GM19043 (cell line): ENCODE measurements around the gene KIAA0513.
A peak's percentile ranks its signal among the peaks of the same experiment; 100 is the strongest.
"Not testable (repeated sequence)": the region's sequence is repeated elsewhere in the genome, so short reads cannot be mapped to it uniquely, and the experiment has no call there.

Source experiments
- ATAC-seq: cut with Tn5 transposase; IDR thresholded peaks from one replicate; pipeline ENCODE4 v1.9.1; 2021; ENCODE audit warnings: low read depth; ENCODE audit not compliant: unreplicated experiment

The KIAA0513 gene

GRCh38 chr16:85046931-85047866, 19.6 kb downstream of the KIAA0513 start:
- no peak for ATAC-seq

GRCh38 chr16:85047867-85048455, 20.4 kb downstream of the KIAA0513 start:
- ATAC-seq: no peak

- no peak for ATAC-seq
Measured at GRCh38 chr16:85048921-85049562, 21.4 kb downstream of the KIAA0513 start.

- no peak for ATAC-seq
Measured at GRCh38 chr16:85049706-85050305, 22.2 kb downstream of the KIAA0513 start.

GRCh38 chr16:85051067-85051581, 23.5 kb downstream of the KIAA0513 start:
- no peak for ATAC-seq

- no peak for ATAC-seq
Measured at GRCh38 chr16:85051683-85052082, 24.1 kb downstream of the KIAA0513 start.

GRCh38 chr16:85052536-85052935, 24.9 kb downstream of the KIAA0513 start:
- no peak for ATAC-seq

GRCh38 chr16:85054321-85054720, 26.7 kb downstream of the KIAA0513 start:
- not testable (repeated sequence) for ATAC-seq

- ATAC-seq: no peak
Measured at GRCh38 chr16:85054948-85055492, 27.4 kb downstream of the KIAA0513 start.

GRCh38 chr16:85055493-85056210, 28.1 kb downstream of the KIAA0513 start:
- ATAC-seq: peak; percentile 81

GRCh38 chr16:85056211-85056748, 28.7 kb downstream of the KIAA0513 start:
- no peak for ATAC-seq

- no peak for ATAC-seq
Measured at GRCh38 chr16:85057212-85057889, 29.8 kb downstream of the KIAA0513 start.

- ATAC-seq: no peak
Measured at GRCh38 chr16:85057948-85058347, 30.4 kb downstream of the KIAA0513 start.

GRCh38 chr16:85058909-85059308, 31.3 kb downstream of the KIAA0513 start:
- no peak for ATAC-seq

- no peak for ATAC-seq
Measured at GRCh38 chr16:85061566-85061965, 34.0 kb downstream of the KIAA0513 start.

GRCh38 chr16:85062323-85062722, 34.7 kb downstream of the KIAA0513 start:
- no peak for ATAC-seq

- no peak for ATAC-seq
Measured at GRCh38 chr16:85062845-85063244, 35.2 kb downstream of the KIAA0513 start.

GRCh38 chr16:85064186-85064585, 36.6 kb downstream of the KIAA0513 start:
- no peak for ATAC-seq

- no peak for ATAC-seq
Measured at GRCh38 chr16:85065099-85065498, 37.5 kb downstream of the KIAA0513 start.
